ENCODE measurements around the gene GFER. TPM values are rescaled to one million over a fixed set of nuclear protein-coding genes. Genes with fewer than 3 reads are reported as not detected.
A peak's percentile ranks its signal among the peaks of the same experiment; 100 is the strongest.

GFER gene
- total and polyA plus RNA-seq, 2 experiments from 2014 or later = 46.9 to 53.5 TPM

GRCh38 chr16:1991135-1991551 is 7.2 kb downstream of the GFER start:
- TF ChIP-seq, protein P1, sequence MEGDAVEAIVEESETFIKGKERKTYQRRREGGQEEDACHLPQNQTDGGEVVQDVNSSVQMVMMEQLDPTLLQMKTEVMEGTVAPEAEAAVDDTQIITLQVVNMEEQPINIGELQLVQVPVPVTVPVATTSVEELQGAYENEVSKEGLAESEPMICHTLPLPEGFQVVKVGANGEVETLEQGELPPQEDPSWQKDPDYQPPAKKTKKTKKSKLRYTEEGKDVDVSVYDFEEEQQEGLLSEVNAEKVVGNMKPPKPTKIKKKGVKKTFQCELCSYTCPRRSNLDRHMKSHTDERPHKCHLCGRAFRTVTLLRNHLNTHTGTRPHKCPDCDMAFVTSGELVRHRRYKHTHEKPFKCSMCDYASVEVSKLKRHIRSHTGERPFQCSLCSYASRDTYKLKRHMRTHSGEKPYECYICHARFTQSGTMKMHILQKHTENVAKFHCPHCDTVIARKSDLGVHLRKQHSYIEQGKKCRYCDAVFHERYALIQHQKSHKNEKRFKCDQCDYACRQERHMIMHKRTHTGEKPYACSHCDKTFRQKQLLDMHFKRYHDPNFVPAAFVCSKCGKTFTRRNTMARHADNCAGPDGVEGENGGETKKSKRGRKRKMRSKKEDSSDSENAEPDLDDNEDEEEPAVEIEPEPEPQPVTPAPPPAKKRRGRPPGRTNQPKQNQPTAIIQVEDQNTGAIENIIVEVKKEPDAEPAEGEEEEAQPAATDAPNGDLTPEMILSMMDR (IDR thresholded peaks at IDR 0.05; ENCODE audit: low read depth, low read length) = no peak
- Histone ChIP-seq H3K27ac (no peak overlapping the region), H3K4me1 (ENCODE audit: low read depth) (no peaks in the 10 kb centered on the region), H3K9me3 (ENCODE audit: low read depth) (no peaks in the 10 kb centered on the region), H3K36me3 (no peaks in the 10 kb centered on the region), H3K27me3 (peaks cover 26% of the 10 kb centered on the region), H3K4me3 (peak overlapping the region; percentile 36)
- DNase-seq (ENCODE audit: low read depth in 1 of 2, low spot score in 1 of 2) = no peak

DNA sequence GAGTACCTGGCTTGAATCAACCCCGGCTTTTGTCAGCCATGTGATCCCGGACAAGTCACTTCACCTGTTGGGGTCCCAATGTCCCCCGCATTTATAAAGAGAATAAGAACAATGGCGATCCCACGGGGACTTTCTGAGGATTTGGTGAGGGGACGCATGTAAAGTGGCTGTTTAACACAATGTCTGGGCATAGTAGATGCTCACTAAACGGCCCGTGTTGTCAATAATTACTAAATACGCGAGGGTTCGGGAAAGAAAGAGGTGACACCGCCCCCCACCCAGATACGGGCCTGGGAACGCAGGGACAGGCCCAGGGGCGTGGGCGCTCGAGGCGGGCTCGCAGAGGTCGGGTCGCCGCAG is 7.6 kb downstream of the GFER start:
- no peaks in the 10 kb centered on the region for H3K36me3 ChIP-seq
- H3K9me3 ChIP-seq (ENCODE audit: low read depth) = no peaks in the 10 kb centered on the region
- no peaks in the 10 kb centered on the region for H3K4me1 ChIP-seq (ENCODE audit: low read depth)
- no peak overlapping the region for H3K27ac ChIP-seq
- no peak for DNase-seq (ENCODE audit: low read depth in 1 of 2, low spot score in 1 of 2)
- TF ChIP-seq, protein P1 (IDR thresholded peaks at IDR 0.05; ENCODE audit: low read depth, low read length) = no peak
- H3K4me3 ChIP-seq = peak overlapping the region; percentile 1
- H3K27me3 ChIP-seq = peaks cover 26% of the 10 kb centered on the region

GRCh38 chr16:1991948-1992703 is 8.1 kb downstream of the GFER start:
- H3K27me3 ChIP-seq = peaks cover 26% of the 10 kb centered on the region
- H3K4me3 ChIP-seq = peak overlapping the region; percentile 1
- no peak overlapping the region for H3K27ac ChIP-seq

DNA sequence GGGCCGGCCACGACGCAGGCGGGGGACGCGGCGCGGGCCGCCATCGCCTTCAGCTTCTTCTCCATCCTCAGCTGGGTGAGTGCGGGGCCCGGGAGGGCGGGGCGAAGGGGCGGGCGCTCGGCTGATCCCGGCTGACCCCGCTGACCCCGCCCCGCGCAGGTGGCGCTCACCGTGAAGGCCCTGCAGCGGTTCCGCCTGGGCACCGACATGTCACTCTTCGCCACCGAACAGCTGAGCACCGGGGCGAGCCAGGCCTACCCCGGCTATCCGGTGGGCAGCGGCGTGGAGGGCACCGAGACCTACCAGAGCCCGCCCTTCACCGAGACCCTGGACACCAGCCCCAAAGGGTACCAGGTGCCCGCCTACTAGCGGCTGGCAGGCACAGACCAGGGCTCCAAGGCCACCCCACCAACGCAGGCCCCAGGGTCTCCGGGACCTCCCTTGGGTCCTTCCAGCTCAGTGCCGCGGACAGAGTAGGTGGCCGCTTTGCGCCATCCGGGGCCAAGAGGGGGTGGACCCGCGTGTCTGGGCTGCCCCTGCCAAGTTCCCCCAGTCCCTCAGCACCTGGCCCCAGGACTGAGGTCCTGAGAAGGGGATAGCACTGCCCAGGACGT is 8.8 kb downstream of the GFER start:
- H3K4me3 ChIP-seq = no peak overlapping the region
- peaks cover 26% of the 10 kb centered on the region for H3K27me3 ChIP-seq
- no peaks in the 10 kb centered on the region for H3K4me1 ChIP-seq (ENCODE audit: low read depth)
- H3K36me3 ChIP-seq = peaks cover 2% of the 10 kb centered on the region
- no peak overlapping the region for H3K27ac ChIP-seq
- TF ChIP-seq, protein P1 (IDR thresholded peaks at IDR 0.05; ENCODE audit: low read depth, low read length) = no peak
- DNase-seq (ENCODE audit: low read depth in 1 of 2, low spot score in 1 of 2) = no peak
- no peaks in the 10 kb centered on the region for H3K9me3 ChIP-seq (ENCODE audit: low read depth)

More at GRCh38 chr16:1991948-1992703, 8.1 kb downstream of the GFER start:
- DNase-seq (ENCODE audit: low read depth in 1 of 2, low spot score in 1 of 2) = peak; percentile 93 to 95
- TF ChIP-seq, protein P1 (IDR thresholded peaks at IDR 0.05; ENCODE audit: low read depth, low read length) = no peak
- no peaks in the 10 kb centered on the region for H3K36me3 ChIP-seq
- H3K4me1 ChIP-seq (ENCODE audit: low read depth) = no peaks in the 10 kb centered on the region
- no peaks in the 10 kb centered on the region for H3K9me3 ChIP-seq (ENCODE audit: low read depth)

DNA sequence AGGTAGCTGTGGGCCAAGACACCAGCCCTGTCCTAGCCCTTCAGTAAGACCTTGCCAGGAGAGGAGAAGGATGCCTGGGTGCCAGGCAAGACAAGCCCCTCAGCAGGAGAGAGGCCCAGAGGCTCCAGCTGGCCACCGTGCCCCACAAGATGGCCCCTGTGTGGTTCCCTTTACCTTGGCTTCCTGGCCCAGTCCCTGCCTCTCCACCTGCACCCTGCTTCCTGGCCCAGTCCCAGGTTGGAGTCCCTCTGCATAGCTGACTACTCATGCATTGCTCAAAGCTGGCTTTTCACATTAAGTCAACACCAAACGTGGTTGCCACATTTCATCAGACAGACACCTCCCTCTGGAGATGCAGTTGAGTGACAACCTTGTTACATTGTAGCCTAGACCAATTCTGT is 9.7 kb downstream of the GFER start:
- Histone ChIP-seq H3K4me3 (no peak overlapping the region), H3K27me3 (peaks cover 23% of the 10 kb centered on the region), H3K4me1 (ENCODE audit: low read depth) (no peaks in the 10 kb centered on the region), H3K9me3 (ENCODE audit: low read depth) (no peaks in the 10 kb centered on the region), H3K36me3 (peaks cover 8% of the 10 kb centered on the region), H3K27ac (no peak overlapping the region)
- peak in 1 of 2 donors; percentile 11 for DNase-seq (ENCODE audit: low read depth in 1 of 2, low spot score in 1 of 2)
- TF ChIP-seq, protein P1 (IDR thresholded peaks at IDR 0.05; ENCODE audit: low read depth, low read length) = no peak

All from cardiac muscle cell (in vitro differentiated cells and primary cell).